GM06990 (cell line): Measurements from ENCODE around the gene ATG9B.

Source experiments
- DNase-seq: peaks from one replicate; pipeline ENCODE4 v3.0.0-alpha.2; 2011; ENCODE audit not compliant: insufficient read length; ENCODE audit errors: extremely low read depth
- H3K27me3 ChIP-seq: replicated peaks from 2 replicates; pipeline ENCODE4 v1.6.0; 2011; ENCODE audit warnings: low read length; ENCODE audit not compliant: control insufficient read depth, insufficient read depth
- H3K36me3 ChIP-seq: 2 replicates; pipeline ENCODE4 v1.5.1; 2011; ENCODE audit warnings: low read length; ENCODE audit not compliant: control insufficient read depth, insufficient read depth
- H3K4me3 ChIP-seq: replicated peaks from 2 replicates; pipeline ENCODE4 v1.5.1; 2011; ENCODE audit warnings: low read depth, mild to moderate bottlenecking, control low read depth, low read length
- CTCF ChIP-seq: IDR thresholded peaks from 2 replicates; pipeline ENCODE4 v1.5.1; 2011; ENCODE audit warnings: low read length, control low read depth, mild to moderate bottlenecking, inconsistent platforms; ENCODE audit not compliant: insufficient read depth, poor library complexity, severe bottlenecking

The ATG9B gene

GRCh38 chr7:151060416-151061212 lies 36.3 kb upstream of the ATG9B start:
- TF ChIP-seq CTCF = peak; percentile 8
- no peak for DNase-seq
- H3K4me3 ChIP-seq = peak overlapping the region; percentile 75

GRCh38 chr7:151060113-151060415 lies 35.8 kb upstream of the ATG9B start:
- Histone ChIP-seq H3K36me3 (peaks cover 3% of the 10 kb centered on the region), H3K4me3 (peak overlapping the region; percentile 75), H3K27me3 (no peaks in the 10 kb centered on the region)
- no peak for TF ChIP-seq CTCF
- no peak for DNase-seq

More at GRCh38 chr7:151060416-151061212, 36.3 kb upstream of the ATG9B start:
- Histone ChIP-seq H3K27me3 (no peaks in the 10 kb centered on the region), H3K36me3 (peaks cover 6% of the 10 kb centered on the region)

- Histone ChIP-seq H3K27me3 (no peaks in the 10 kb centered on the region), H3K4me3 (peak within 1 kb of the TSS; percentile 75), H3K36me3 (peaks cover 3% of the 10 kb centered on the region)
- TF ChIP-seq CTCF = peak; percentile 70
- peak; percentile 86 for DNase-seq
Observed at GRCh38 chr7:151059367-151060112, 35.2 kb upstream of the ATG9B start, which contains the start of gene SLC4A2. TSS of gene SLC4A2 (plus strand) at chr7:151059589. CDS start at chr7:151061988, 2,399 bp downstream.

GRCh38 chr7:151058781-151059366 lies 34.6 kb upstream of the ATG9B start:
- Histone ChIP-seq H3K36me3 (peaks cover 5% of the 10 kb centered on the region), H3K27me3 (no peaks in the 10 kb centered on the region), H3K4me3 (peak overlapping the region; percentile 75)
- no peak for TF ChIP-seq CTCF
- DNase-seq = no peak

- peak; percentile 97 for DNase-seq
- peak overlapping the region; percentile 75 for H3K4me3 ChIP-seq
- no peaks in the 10 kb centered on the region for H3K27me3 ChIP-seq
- peaks cover 5% of the 10 kb centered on the region for H3K36me3 ChIP-seq
- TF ChIP-seq CTCF = no peak
Observed at GRCh38 chr7:151057989-151058780, 33.9 kb upstream of the ATG9B start.
